ENCODE data around the gene STIM2. TPM values are rescaled to one million over a fixed set of nuclear protein-coding genes. Genes with fewer than 3 reads are reported as not detected.
A peak's percentile ranks its signal among the peaks of the same experiment; 100 is the strongest.
"Not testable (repeated sequence)": the region's sequence is repeated elsewhere in the genome, so short reads cannot be mapped to it uniquely, and the experiment has no call there.

The STIM2 gene
- polyA plus RNA-seq (ENCODE audit: insufficient read length), result 46.6 TPM

DNA sequence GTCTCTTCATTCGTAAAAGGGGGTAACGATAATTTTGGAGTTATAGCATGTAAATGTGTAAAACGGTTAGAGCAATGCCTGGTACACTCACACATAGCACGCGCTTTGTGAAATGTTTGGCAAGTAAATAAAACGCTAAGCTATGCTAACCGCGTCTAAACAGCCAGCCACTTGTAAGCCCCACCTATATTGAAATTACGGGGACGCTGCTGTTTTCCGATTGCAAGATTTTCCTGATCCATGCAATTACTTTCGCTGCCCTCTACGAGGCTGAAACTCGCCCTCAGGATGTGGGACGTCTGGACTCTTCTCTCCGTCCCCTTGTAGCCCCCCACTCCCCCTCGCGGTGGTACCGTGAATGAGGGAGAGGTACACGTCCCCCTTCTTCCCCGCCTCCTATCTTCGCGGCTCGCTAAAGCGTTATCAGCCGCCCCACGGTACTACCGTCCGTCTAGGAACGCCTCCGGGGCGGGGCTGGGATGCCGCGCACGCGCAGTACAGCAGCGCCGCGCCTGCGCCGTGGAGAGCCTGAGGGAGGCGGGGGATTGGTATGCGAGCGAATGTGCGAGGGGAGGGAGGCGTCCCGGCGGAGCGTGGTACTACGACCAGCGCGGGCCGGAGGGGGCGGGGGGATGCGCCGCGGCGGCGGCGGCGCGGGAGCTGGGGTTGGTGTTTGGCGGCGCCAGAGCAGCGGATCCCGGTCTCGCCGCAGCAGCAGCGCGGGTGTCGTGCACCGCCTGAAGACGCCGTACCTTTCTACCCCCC is at the start of gene STIM2:
Gene STIM2, plus strand, starts transcription at position 685 of the 765 bp plus-strand sequence.
- peak; percentile 91 for DNase-seq (ENCODE audit: low read depth)

DNA sequence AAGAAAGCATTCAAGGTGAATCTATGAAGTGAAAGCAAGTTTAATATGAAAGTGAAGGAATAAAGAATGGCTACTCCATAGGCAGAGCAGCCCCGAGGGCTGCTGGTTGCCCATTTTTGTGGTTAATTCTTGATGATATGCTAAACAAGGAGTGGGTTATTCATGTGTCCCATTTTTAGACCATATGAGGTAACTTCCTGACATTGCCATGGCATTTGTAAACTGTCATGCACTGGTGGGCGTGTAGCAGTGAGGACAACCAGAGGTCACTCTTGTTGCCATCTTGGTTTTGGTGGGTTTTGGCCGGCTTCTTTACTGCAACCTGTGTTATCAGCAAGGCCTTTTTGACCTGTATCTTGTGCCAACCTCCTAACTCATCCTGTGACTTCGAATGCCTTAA is 49.1 kb upstream of the STIM2 start:
- DNase-seq (ENCODE audit: low read depth), result not testable (repeated sequence)

- DNase-seq (ENCODE audit: low read depth), result no peak
Observed at GRCh38 chr4:26812049-26812714, 48.5 kb upstream of the STIM2 start.

DNA sequence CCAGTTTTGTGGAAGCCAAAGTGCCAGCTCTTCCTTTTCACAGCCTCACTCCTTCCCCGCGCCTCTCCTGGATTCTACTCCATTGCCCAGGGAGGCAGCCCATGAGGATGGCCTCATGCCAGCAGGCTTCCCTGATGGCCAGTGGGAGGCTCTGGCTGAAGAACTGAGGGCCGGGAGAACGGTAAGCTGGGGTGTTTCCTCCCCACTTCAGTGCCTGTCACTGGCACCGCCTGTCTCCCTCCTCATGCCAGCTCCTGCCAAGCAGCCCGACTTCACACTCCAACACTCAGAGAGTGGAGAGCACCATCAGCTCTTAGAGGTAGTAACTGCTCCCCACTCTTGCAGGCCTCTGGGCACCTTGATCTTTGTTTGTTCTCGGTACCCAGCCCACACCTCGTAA is 46.9 kb upstream of the STIM2 start:
- no peak for DNase-seq (ENCODE audit: low read depth)

DNA sequence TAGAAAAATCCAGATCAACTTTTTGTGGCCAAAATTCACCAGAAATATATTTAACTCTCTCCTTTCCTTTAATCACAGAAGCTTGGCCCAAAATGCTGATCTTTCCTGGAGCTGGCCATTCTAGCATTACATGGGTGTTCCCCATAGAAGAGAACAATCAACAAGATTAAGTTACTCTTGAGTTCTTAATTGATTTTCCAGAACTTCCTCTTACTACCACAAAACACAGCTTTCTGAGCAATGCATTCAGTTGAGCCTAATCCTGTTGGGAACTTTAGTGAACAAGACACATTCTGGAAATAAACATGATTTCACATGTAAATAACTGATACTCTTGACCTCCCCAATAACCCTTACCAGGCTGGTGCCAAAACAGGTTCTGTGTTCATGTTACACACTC is 45.4 kb upstream of the STIM2 start:
- no peak for DNase-seq (ENCODE audit: low read depth)

DNA sequence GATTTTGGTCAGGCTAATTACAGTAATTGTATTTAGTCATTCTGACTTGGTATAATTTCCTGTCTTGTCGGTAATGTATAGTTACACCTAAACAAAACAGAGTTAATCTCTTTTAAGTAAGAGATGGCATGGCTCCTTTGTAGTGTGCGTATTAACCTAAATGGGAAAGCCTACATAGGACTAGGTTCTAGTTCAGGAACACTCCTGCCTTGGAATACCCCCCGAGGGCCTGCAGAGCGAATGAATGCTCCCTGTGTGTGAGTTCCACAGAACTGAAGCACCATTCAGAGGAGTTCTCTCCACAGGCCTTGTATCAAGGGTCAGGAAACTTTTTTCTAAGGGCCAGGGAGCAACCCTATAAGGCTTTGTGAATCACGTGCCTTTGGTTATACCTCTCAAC is 44.9 kb upstream of the STIM2 start:
- DNase-seq (ENCODE audit: low read depth), result no peak

DNA sequence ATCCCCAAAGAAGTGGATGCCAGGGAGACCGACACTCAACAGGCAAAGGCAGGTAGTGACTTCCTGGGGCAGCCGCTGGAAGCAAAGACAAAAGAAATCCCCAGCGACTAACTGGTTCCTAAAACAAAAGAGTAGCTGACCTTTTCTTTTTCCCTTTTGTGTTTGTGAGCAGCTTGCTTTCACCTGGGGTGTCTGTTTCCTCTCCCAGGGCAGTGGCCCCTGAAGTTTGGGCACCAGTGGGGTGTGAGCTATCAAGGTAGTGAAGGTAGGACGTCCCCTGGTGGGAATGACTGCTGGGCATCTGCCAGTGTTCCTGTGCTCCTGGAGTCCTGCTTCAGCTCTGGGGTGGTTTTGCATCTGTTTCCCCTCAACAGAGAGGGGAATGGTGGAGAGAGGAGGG is 41.6 kb upstream of the STIM2 start:
- DNase-seq (ENCODE audit: low read depth), result no peak

DNA sequence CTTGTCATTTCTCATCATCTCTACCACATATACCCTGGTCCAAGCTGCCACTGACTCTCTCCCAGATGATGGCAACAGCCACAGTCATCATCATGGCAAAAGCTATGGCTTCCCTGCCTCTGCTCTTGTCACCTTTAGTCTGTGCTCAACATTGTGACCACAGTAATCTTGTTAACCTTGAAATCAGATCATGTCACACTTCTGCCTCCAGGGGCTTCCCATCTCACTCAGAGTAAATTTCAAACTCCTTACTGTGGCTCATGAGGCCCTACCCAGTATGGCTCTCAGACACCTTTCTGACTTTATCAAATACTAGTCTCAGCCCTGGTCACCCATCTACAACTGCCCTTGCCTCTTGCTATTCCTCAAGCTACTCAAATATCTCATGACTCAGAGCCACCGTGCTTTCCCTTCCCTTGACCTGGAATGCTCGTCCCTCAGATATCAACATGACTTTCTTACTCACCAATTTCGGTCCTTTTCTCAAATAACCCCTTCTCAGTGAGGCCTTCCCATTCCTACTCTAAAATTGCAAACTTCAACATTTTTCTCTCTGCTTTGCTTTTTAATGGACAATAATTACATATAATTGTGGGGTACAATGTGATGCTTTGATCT is 41.1 kb upstream of the STIM2 start:
- no peak for DNase-seq (ENCODE audit: low read depth)

- DNase-seq (ENCODE audit: low read depth), result no peak
Observed at GRCh38 chr4:26820346-26820745, 40.3 kb upstream of the STIM2 start.

DNA sequence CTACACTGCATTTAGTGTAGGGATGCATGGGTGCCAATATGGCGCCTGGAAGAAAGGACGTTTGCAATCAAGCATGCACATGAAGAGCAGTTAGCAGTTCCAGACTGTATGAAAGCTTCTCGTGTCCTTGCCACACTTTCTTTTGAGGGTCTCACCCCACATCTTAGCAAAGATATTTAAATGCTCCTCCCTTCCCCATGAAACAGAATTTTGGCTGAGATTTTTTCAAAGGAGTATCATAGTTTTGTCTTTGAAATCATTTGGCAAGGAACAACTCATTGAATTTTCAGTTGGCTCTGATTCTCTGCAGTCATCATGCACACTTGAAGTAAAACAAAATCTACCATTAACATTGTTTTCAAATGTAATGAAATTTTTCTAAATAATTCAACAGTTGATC is 39.6 kb upstream of the STIM2 start:
- DNase-seq (ENCODE audit: low read depth), result no peak

DNA sequence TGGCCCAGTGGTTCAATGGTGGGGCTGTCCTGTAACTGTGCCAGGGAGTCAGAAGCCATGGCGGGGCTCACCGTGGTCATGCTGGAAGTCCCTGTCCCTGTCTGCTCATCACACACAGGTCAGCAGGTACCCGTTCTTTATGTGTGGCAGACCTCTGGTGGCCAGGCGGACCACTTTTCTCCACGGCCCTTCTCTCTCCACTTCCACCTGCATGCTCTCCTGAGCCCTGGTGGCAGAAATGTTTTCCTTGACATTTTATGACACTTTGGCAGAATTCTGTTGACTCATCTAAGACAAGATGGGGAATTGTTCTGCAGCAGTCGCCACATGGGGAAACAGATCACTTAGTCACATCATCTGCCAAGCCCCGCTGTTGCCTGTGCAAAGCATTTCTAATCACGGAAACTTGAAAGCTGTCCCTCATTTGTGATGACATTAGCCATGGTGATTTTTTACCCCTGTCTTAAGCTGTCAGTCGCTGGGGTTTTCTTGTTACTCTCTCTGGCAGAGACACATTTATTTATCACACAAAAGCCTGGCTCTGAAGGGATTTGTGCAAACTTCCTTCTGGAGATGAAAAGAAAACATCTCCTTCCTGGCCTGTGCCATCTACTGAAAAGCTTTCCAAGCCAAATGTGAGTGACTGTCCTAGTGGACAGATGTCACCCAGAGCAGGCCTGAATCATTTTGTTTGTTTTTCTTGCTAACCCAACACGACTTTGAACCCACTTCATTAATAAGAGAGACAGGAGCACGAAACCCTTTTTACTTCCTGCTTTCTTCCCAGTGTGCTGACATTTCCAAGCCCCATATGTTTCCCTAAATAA is 38.8 kb upstream of the STIM2 start:
- no peak for DNase-seq (ENCODE audit: low read depth)

DNA sequence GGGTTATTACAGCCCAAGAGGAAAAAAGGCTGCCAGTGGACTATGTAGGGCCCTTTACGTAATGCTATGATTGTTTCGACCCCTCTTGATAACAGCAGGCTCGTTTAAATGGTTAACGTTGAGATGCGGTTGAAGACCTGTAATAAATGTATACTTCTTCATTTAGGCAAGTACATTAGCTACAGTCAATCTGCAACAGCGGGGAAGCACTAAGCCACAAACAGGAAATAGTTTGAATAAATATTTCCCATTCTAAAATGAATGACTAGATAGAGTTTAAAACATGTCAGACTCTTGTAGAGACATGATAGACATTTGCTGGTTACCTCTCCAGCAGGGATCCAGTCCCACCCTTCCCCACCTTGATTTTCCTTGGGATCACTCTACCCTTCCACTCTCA is 38.1 kb upstream of the STIM2 start:
- DNase-seq (ENCODE audit: low read depth), result no peak

GRCh38 chr4:26822974-26823373 is 37.7 kb upstream of the STIM2 start:
- not testable (repeated sequence) for DNase-seq (ENCODE audit: low read depth)

GRCh38 chr4:26823583-26823982 is 37.1 kb upstream of the STIM2 start:
- DNase-seq (ENCODE audit: low read depth), result no peak

DNA sequence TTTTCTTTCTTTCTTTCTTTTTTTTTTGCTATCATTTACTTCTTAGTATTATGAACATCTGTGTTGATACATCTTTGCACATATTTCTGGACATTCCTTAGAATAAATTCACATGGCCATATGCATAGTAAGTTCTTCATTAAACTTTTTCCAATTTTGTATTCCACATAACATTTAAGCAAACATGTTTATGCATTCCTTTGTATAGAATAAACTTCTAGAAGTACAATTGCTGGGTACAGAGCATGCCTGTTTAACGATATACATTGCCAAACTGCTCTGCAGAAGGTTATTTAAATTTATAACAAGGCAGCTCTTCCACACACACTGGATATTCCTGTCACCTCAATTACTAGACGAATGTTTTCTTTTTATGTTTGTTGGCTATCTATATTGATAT is 36.0 kb upstream of the STIM2 start:
- no peak for DNase-seq (ENCODE audit: low read depth)

- no peak for DNase-seq (ENCODE audit: low read depth)
Observed at GRCh38 chr4:26826721-26827120, 33.9 kb upstream of the STIM2 start.

DNA sequence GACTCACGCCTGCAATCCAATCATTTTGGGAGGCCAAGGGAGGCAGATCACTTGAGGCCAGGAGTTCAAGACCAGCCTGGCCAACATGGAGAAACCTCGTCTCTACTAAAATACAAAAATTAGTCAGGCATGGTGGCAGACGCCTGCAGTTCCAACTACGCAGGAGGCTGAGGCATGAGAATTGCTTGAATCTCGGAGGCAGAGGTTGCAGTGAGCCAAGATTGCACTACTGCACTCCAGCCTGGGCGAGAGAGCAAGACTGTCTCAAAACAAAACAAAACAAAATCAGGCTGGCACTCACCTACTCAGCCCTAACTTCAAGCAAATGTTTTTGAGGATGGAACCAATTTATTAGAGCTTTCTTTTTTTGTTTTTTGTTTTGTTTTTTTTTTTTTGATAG is 33.3 kb upstream of the STIM2 start:
- not testable (repeated sequence) for DNase-seq (ENCODE audit: low read depth)

GRCh38 chr4:26827798-26828197 is 32.8 kb upstream of the STIM2 start:
- no peak for DNase-seq (ENCODE audit: low read depth)

DNA sequence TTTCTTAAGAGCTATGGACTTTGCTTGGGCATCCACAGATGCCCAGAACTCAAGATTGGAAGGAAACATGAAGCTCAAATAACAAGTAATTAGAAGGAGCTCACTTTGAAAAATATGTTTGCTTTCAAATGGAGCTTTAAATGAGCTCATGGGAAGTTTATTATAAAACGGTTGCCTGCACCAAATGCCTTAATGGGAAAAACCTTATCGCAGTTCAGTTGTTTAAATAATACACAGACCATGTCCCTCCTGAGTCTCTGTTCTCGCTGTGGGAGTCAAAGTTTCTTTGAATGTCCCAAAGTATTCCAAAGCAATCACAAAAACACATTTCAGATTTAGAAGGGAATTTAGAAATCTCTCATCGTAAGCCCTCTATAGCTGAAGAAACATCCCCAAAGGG is 31.6 kb upstream of the STIM2 start:
- no peak for DNase-seq (ENCODE audit: low read depth)

DNA sequence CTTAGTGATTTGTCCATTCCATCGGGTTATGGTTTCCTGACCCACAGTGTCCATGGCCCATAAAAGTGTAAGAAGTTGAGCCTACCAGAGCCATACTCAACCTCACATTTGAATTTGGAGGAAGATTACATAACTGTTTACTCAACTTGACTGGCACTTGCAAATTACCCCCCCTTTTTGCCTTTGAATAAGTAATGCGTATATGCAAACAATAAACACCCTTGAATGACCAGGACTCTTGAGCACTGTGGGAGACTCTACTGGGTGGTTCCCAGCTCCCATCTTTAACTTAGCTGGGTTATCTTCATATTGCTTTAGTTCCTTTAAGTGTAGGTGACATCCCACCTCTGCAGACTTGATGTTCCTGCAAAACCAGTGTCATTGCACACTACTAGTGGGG is 30.6 kb upstream of the STIM2 start:
- no peak for DNase-seq (ENCODE audit: low read depth)

DNA sequence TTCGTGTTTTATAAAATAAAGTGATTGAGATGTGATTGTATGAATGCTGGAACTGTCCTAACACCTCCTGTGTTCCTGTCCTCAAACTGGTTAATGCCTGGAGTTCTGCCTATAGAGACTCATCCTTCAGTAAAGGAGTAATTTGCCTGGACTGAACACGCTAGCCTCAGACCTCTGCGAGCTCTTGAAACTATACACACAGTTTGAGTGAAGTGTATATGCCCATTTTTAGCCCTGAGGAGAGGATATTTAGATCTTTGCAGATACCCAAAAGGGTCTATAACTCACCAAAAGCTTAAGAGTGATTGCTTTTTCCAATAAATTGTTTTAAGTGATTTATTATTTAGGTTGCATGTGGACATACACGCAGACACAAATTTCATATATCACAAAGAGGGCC is 29.9 kb upstream of the STIM2 start:
- no peak for DNase-seq (ENCODE audit: low read depth)

DNA sequence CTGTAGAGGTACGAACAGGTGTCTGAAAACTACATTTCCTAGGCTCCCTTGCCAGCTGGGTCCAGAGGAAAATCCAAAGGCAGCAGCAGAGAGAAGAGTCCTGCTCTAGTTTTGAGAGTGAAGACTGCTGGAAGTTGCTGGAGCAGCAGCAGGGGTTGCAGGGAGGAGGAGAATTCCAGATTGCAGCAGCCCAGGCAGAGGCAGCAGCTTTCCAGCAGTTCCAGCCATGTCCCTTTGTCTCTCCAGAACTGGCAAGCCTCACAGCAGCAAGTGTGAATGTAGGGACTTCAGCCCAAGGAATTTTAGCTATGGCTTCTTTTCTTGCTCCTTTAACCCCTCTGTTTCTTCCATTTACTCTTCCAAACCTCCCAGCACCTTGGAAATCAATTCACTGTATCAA is 24.1 kb upstream of the STIM2 start:
- no peak for DNase-seq (ENCODE audit: low read depth)

Data from forelimb muscle (tissue), 1 donor.